Spleen (tissue), 11 donors: ENCODE data around the gene NPHS2. TPM values are rescaled to one million over a fixed set of nuclear protein-coding genes. Genes with fewer than 3 reads are reported as not detected.
"Not testable (repeated sequence)": the region's sequence is repeated elsewhere in the genome, so short reads cannot be mapped to it uniquely, and the experiment has no call there.

Experiments used
- DNase-seq: peaks from one replicate; pipeline ENCODE4 v3.0.0-alpha.2; 2020
- H3K27ac ChIP-seq, 8 donors: fragments of 200-600 bp; sonication (generic) in 7 of 8; 1 replicate in 4 of 8; 2 replicates in 4 of 8; pipeline versions ENCODE4 v1.5.0 to v1.8.0; 2016 to 2021; ENCODE audit warnings: inconsistent platforms in 4 of 8, mild to moderate bottlenecking in 4 of 8, moderate library complexity in 1 of 8
- H3K27me3 ChIP-seq, 7 donors: fragments of 200-600 bp; sonication (generic) in 6 of 7; replicated peaks in 1 of 7; 1 replicate in 4 of 7; 2 replicates in 3 of 7; pipeline versions ENCODE4 v1.5.0 to v1.8.0; 2016 to 2021; ENCODE audit warnings: inconsistent platforms in 3 of 7, mild to moderate bottlenecking in 1 of 7
- H3K36me3 ChIP-seq, 6 donors: fragments of 200-600 bp; sonication (generic) in 5 of 6; 1 replicate in 4 of 6; 2 replicates in 2 of 6; pipeline versions ENCODE4 v1.5.0 to v1.8.0; 2016 to 2021; ENCODE audit warnings: inconsistent platforms in 2 of 6
- H3K4me1 ChIP-seq, 6 donors: fragments of 200-600 bp; sonication (generic) in 5 of 6; 1 replicate in 3 of 6; 2 replicates in 3 of 6; pipeline versions ENCODE4 v1.5.0 to v1.8.0; 2016 to 2021; ENCODE audit warnings: inconsistent platforms in 3 of 6
- H3K4me3 ChIP-seq, 8 donors: fragments of 200-600 bp; sonication (generic) in 7 of 8; 1 replicate in 4 of 8; 2 replicates in 4 of 8; pipeline versions ENCODE4 v1.5.0 to v1.8.0; 2016 to 2021; ENCODE audit warnings: inconsistent platforms in 4 of 8, mild to moderate bottlenecking in 4 of 8, moderate library complexity in 2 of 8
- H3K9me3 ChIP-seq, 8 donors: fragments of 200-600 bp; sonication (generic) in 7 of 8; 1 replicate in 4 of 8; 2 replicates in 4 of 8; pipeline versions ENCODE4 v1.5.0 to v1.8.0; 2016 to 2021; ENCODE audit warnings: inconsistent platforms in 4 of 8
- POLR2A ChIP-seq, 3 donors: fragments of 450-650 bp; IDR thresholded peaks; one replicate each; pipeline ENCODE4 v1.5.1; 2017; ENCODE audit warnings: antibody characterized with exemption in 3 of 3, mild to moderate bottlenecking in 1 of 3
- POLR2AphosphoS5 ChIP-seq, 3 donors: sonication (generic); formaldehyde crosslinking; IDR thresholded peaks; one replicate each; pipeline ENCODE4 v1.5.1; 2017; ENCODE audit warnings: antibody characterized with exemption in 3 of 3
- WGBS, 5 donors: extraction: QIAGEN DNeasy Blood & Tissue Kit in 3 of 5; methylation state at CpG; one replicate each; pipeline versions ENCODE4 v1.1.5 to v1.1.7; 2013 to 2018; 5-methylcytosine and 5-hydroxymethylcytosine counted together
- intact Hi-C: fragments of 100-400 bp; cut with DNase I; formaldehyde crosslinking; loops from one replicate; pipeline ENCODE4 v1.15.0; 2023; ENCODE audit warnings: low total_unique reads
- polyA plus RNA-seq, 3 donors: library from polyadenylated mRNA; stranded (reverse); fragments of 200-250 nt; gene quantifications; one replicate each; pipeline ENCODE4 v1.2.1, GENCODE V29; 2013
- total RNA-seq, 7 donors: library from RNA; depleted of rRNA in 3 of 7; stranded (reverse); fragments of >200 nt in 3 of 7; fragmentation: NEBNext Ultra II Directional in 4 of 7; extraction: Animal tissue kit (Norgen Biotek cat#: 25700) in 4 of 7; gene quantifications; one replicate each; pipeline versions ENCODE4 v1.1.0 to v1.2.1, GENCODE V29; 2016 to 2021
- TF ChIP-seq, protein P1 (sequence below), 11 experiments: fragments of 200-600 bp in 7 of 11; fragments of 450-650 bp in 4 of 11; sonication (generic) in 4 of 11; IDR thresholded peaks in 8 of 11; conservative IDR thresholded peaks in 3 of 11; 1 replicate in 7 of 11; 2 replicates in 4 of 11; pipeline versions ENCODE4 v1.4.0 to v1.8.0; 2016 to 2021; ENCODE audit warnings: antibody characterized with exemption in 11 of 11, inconsistent platforms in 4 of 11, mild to moderate bottlenecking in 1 of 11
- donor health status: healthy with polysubstance abuse.
- donor health status: DM: no; HTN: no; CAD: no; lungs with moderate emphysema.
- donor health status: DM: no; HTN: no; CAD: no.
- donor health status: Bipolar disorder and iron deficiency.
- donor health status: healthy.
- donor health status: DM: no; HTN: no; CAD: no.
- donor health status: DM: yes; HTN: yes; CAD: no.

The NPHS2 gene
- total and polyA plus RNA-seq, 10 donors: 0.06 to 0.20 TPM; not detected in 8

GRCh38 chr1:179545321-179545720, 30.4 kb downstream of the NPHS2 start:
- TF ChIP-seq, protein P1, sequence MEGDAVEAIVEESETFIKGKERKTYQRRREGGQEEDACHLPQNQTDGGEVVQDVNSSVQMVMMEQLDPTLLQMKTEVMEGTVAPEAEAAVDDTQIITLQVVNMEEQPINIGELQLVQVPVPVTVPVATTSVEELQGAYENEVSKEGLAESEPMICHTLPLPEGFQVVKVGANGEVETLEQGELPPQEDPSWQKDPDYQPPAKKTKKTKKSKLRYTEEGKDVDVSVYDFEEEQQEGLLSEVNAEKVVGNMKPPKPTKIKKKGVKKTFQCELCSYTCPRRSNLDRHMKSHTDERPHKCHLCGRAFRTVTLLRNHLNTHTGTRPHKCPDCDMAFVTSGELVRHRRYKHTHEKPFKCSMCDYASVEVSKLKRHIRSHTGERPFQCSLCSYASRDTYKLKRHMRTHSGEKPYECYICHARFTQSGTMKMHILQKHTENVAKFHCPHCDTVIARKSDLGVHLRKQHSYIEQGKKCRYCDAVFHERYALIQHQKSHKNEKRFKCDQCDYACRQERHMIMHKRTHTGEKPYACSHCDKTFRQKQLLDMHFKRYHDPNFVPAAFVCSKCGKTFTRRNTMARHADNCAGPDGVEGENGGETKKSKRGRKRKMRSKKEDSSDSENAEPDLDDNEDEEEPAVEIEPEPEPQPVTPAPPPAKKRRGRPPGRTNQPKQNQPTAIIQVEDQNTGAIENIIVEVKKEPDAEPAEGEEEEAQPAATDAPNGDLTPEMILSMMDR (IDR thresholded peaks at IDR 0.05 in 8 of 11, conservative IDR thresholded peaks at IDR 0.05 in 3 of 11): no peak
- TF ChIP-seq POLR2AphosphoS5 (IDR thresholded peaks at IDR 0.05) (no peak), POLR2A (IDR thresholded peaks at IDR 0.05) (no peak)
- Histone ChIP-seq H3K27ac (no peak overlapping the region), H3K36me3 (no peaks in the 10 kb centered on the region), H3K4me1 (no peaks in the 10 kb centered on the region), H3K27me3 (peaks cover 0 to 10% (median 0%) of the 10 kb centered on the region in 7 donors), H3K9me3 (peaks cover 0 to 7% (median 0%) of the 10 kb centered on the region in 8 donors), H3K4me3 (no peak overlapping the region)
- 65 to 87% (median 74%) methylated on average over 3 of the region's 3 CpGs for WGBS, 5 donors
- no peak for DNase-seq
- intact Hi-C loops: no loop called here

GRCh38 chr1:179541774-179542173, 34.0 kb downstream of the NPHS2 start:
- no peak overlapping the region for H3K4me3 ChIP-seq
- TF ChIP-seq POLR2AphosphoS5 (IDR thresholded peaks at IDR 0.05) (no peak), POLR2A (IDR thresholded peaks at IDR 0.05) (no peak)
- TF ChIP-seq, protein P1 (IDR thresholded peaks at IDR 0.05 in 8 of 11, conservative IDR thresholded peaks at IDR 0.05 in 3 of 11): no peak
- intact Hi-C loops: no loop called here
- peaks cover 0 to 11% (median 0%) of the 10 kb centered on the region in 7 donors for H3K27me3 ChIP-seq
- H3K27ac ChIP-seq: no peak overlapping the region
- no peaks in the 10 kb centered on the region for H3K4me1 ChIP-seq
- H3K9me3 ChIP-seq: peaks cover 0 to 16% (median 0%) of the 10 kb centered on the region in 8 donors
- H3K36me3 ChIP-seq: no peaks in the 10 kb centered on the region
- 75 to 82% (median 77%) methylated on average over 2 of the region's 2 CpGs for WGBS, 5 donors
- no peak for DNase-seq

- Histone ChIP-seq H3K9me3 (no peaks in the 10 kb centered on the region), H3K27me3 (no peaks in the 10 kb centered on the region), H3K4me1 (no peaks in the 10 kb centered on the region), H3K4me3 (no peak overlapping the region), H3K36me3 (no peaks in the 10 kb centered on the region), H3K27ac (no peak overlapping the region)
- TF ChIP-seq, protein P1 (IDR thresholded peaks at IDR 0.05 in 8 of 11, conservative IDR thresholded peaks at IDR 0.05 in 3 of 11): no peak
- TF ChIP-seq POLR2A (IDR thresholded peaks at IDR 0.05) (no peak), POLR2AphosphoS5 (IDR thresholded peaks at IDR 0.05) (no peak)
- no peak for DNase-seq
- intact Hi-C loops: no loop called here
- 13 to 54% (median 52%) methylated on average over 1 of the region's 1 CpG for WGBS, 5 donors
Measured at GRCh38 chr1:179530352-179530751, 45.4 kb downstream of the NPHS2 start.

DNA sequence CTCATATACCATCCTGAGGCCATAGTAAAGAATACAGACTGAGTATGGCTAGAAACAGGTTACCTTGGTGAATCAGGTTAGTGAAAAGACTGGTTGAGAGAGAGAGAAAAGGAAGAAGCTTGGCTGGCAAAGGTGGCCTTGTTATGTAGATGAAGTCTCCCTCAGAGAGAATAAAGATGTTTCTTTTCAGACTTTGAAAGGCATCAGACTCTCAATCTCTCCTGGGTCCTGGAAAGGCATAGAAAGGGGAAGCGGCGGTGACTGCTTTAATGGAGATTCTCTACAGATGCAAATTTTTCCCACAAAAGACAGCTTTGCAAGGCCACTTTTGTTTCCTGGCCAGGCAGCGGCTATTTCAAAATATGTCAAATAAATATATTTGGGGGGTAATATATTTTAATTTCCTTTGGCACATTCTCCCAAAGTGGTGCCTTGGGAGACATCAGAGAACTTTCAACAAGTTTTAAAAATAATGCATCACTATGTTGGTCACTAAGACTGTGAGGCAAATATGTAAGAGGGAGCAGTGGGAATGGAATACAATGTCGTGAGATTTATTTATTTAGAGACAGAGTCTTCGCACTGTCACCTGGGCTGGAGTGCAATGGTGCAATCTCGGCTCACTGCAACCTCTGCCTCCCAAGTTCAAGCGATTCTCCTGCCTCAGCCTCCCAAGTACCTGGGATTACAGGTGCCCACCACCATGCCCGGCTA, 46.1 kb downstream of the NPHS2 start:
- DNase-seq: no peak
- Histone ChIP-seq H3K27ac (no peak overlapping the region), H3K4me3 (no peak overlapping the region), H3K9me3 (no peaks in the 10 kb centered on the region), H3K4me1 (no peaks in the 10 kb centered on the region), H3K27me3 (no peaks in the 10 kb centered on the region), H3K36me3 (no peaks in the 10 kb centered on the region)
- WGBS, 5 donors: 76 to 80% (median 78%) methylated on average over 8 of the region's 8 CpGs
- intact Hi-C loops: no loop called here
- TF ChIP-seq, protein P1 (IDR thresholded peaks at IDR 0.05 in 8 of 11, conservative IDR thresholded peaks at IDR 0.05 in 3 of 11): no peak

GRCh38 chr1:179518544-179518943, 57.2 kb downstream of the NPHS2 start:
- DNase-seq, H3K4me3 ChIP-seq, H3K27ac ChIP-seq, H3K36me3 ChIP-seq, H3K4me1 ChIP-seq, intact Hi-C loops, H3K27me3 ChIP-seq, H3K9me3 ChIP-seq: not testable (repeated sequence)
- WGBS, 5 donors: 92 to 100% (median 97%) methylated on average over 1 of the region's 1 CpG
